T-helper 2 cell treated with Interferon-gamma antibody and Interleukin-4, amounts not matched to agents 5 μg/mL and 100 μg/mL, for 36 hours (primary cell): ENCODE results near the gene CUX1.
A peak's percentile ranks its signal among the peaks of the same experiment; 100 is the strongest.
"Not testable (repeated sequence)": the region's sequence is repeated elsewhere in the genome, so short reads cannot be mapped to it uniquely, and the experiment has no call there.

Source experiments
- DNase-seq: peaks from one replicate; pipeline ENCODE4 v3.0.0; 2021; ENCODE audit warnings: low spot score
- H3K27ac Mint-ChIP-seq: one replicate; pipeline ENCODE4 v1.8.0; 2021; ENCODE audit warnings: mild to moderate bottlenecking, mixed read lengths
- H3K27me3 Mint-ChIP-seq: one replicate; pipeline ENCODE4 v1.8.0; 2021; ENCODE audit warnings: low read depth, mixed read lengths
- H3K36me3 Mint-ChIP-seq: one replicate; pipeline ENCODE4 v1.8.0; 2021; ENCODE audit warnings: low read depth, mixed read lengths
- H3K4me1 Mint-ChIP-seq: one replicate; pipeline ENCODE4 v1.8.0; 2021; ENCODE audit warnings: low read depth, mixed read lengths
- H3K4me3 Mint-ChIP-seq: one replicate; pipeline ENCODE4 v1.8.0; 2022; ENCODE audit warnings: mild to moderate bottlenecking, moderate library complexity, mixed read lengths
- H3K9me3 Mint-ChIP-seq: one replicate; pipeline ENCODE4 v1.8.0; 2021; ENCODE audit warnings: mixed read lengths

CUX1 gene

GRCh38 chr7:102012112-102012830 is 194.8 kb downstream of the CUX1 start:
- not testable (repeated sequence) for H3K9me3 Mint-ChIP-seq, H3K36me3 Mint-ChIP-seq, H3K4me1 Mint-ChIP-seq, DNase-seq, H3K4me3 Mint-ChIP-seq, H3K27ac Mint-ChIP-seq, H3K27me3 Mint-ChIP-seq

DNA sequence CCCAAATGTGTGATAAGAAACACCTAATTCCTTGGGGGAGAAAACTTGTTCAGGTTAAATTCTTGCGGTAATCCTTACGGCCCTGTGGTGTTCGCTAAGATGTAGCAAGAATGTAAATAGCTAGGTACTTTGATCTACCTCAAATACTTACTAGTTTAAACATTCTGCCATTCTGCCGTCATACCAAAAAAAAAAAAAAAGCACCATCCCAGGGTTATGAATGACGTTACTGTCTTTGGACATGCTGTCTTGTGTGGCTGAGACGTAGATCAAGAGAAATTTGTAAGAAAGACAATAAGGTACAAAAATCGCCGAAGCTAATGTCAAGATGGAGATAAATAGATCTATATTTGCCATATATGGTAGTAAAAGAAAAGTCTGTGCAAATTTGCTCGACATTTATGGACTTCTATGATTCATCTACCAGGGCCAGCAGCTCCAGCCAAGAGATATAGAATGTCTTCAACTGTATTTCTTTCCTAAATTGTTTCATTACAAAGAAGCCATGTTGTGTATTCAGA is 195.6 kb downstream of the CUX1 start:
- Mint-ChIP-seq H3K27me3 (no peaks in the 10 kb centered on the region), H3K4me3 (no peak overlapping the region), H3K27ac (no peak overlapping the region), H3K4me1 (no peaks in the 10 kb centered on the region), H3K9me3 (no peaks in the 10 kb centered on the region), H3K36me3 (no peaks in the 10 kb centered on the region)
- no peak for DNase-seq

DNA sequence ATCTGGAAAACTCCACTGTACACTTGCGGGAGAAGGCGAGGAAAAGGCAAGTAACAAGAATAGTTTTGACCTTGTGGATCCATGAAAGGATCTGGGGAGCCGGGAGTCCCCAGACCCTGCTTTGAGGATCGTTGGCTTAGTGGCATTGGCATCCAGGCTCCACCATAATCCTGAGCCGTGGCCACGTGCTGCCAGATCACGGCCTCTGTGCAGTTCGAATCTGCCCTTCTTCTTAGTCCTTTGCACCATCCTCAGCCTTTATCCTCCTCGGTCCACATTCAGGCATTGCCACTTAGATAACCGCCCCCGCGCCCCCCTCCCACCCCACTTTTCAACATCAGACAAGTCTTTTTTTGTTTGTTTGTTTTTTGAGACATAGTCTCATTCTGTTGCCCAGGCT is 201.4 kb downstream of the CUX1 start:
- DNase-seq = no peak
- Mint-ChIP-seq H3K4me3 (no peak overlapping the region), H3K36me3 (no peaks in the 10 kb centered on the region), H3K27me3 (no peaks in the 10 kb centered on the region), H3K9me3 (no peaks in the 10 kb centered on the region), H3K4me1 (peaks cover 4% of the 10 kb centered on the region), H3K27ac (no peak overlapping the region)

DNA sequence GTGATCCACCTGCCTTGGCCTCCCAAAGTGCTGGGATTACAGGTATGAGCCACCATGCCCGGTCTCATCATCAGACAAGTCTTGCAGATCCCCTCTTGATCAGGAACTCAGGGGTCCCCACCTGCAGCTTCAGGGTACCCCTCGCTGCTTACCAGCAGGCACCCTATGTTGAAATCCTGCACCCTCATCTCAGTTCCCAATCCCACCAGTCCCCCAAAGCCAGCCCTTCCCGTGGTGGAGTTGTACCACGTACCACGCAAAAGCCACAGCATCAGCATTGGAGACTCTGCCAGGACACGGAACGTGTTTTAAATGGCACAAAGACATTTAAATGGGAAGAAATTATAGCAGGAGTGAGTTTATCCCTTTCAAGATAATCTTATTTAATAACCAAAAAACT is 202.0 kb downstream of the CUX1 start:
- Mint-ChIP-seq H3K4me1 (peaks cover 4% of the 10 kb centered on the region), H3K27me3 (no peaks in the 10 kb centered on the region), H3K4me3 (no peak overlapping the region), H3K9me3 (no peaks in the 10 kb centered on the region), H3K27ac (no peak overlapping the region), H3K36me3 (no peaks in the 10 kb centered on the region)
- no peak for DNase-seq

- Mint-ChIP-seq H3K27ac (no peak overlapping the region), H3K4me3 (no peak overlapping the region), H3K36me3 (no peaks in the 10 kb centered on the region), H3K9me3 (no peaks in the 10 kb centered on the region), H3K27me3 (no peaks in the 10 kb centered on the region), H3K4me1 (peaks cover 7% of the 10 kb centered on the region)
- DNase-seq = no peak
Observed at GRCh38 chr7:102021841-102022618, 204.6 kb downstream of the CUX1 start.

DNA sequence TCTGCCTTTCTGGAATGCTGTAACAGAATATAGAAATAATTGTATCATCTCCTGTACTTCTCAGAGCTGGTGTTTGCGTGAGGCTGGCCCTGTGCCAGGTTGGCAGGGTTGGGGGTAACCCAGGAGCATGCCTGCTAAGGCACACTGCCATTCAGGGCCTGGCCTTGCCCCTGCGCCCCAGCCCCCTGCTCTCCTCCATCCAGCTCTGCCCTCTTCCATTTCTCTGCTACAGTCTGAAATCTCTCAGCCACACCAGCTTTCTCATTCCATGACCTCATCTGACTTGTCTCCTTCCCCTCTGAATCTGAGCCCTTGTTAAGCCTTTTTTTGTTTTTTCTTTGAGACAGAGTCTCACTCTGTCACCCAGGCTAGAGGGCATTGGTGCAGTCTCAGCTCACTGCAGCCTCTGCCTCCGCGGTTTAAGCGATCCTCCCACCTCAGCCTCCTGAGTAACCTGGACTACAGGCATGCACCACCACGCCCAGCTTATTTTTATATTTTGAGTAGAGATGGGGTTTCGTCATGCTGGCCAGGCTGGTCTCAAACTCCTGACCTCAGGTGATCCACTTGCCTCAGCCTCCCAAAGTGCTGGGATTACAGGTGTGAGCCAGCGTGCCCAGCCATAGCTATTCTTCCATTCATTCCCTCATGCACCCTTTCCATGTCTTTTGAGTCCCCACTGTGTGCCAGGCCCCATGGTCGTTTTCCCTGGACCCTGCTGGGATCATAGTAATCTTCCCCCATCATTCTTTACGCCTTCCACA is 206.8 kb downstream of the CUX1 start:
- DNase-seq = no peak
- H3K27me3 Mint-ChIP-seq = no peaks in the 10 kb centered on the region
- H3K27ac Mint-ChIP-seq = peak overlapping the region; percentile 3
- no peak overlapping the region for H3K4me3 Mint-ChIP-seq
- peaks cover 13% of the 10 kb centered on the region for H3K4me1 Mint-ChIP-seq
- no peaks in the 10 kb centered on the region for H3K9me3 Mint-ChIP-seq
- peaks cover 7% of the 10 kb centered on the region for H3K36me3 Mint-ChIP-seq

- no peak for DNase-seq
- peaks cover 13% of the 10 kb centered on the region for H3K4me1 Mint-ChIP-seq
- H3K36me3 Mint-ChIP-seq = peaks cover 9% of the 10 kb centered on the region
- no peaks in the 10 kb centered on the region for H3K9me3 Mint-ChIP-seq
- no peak overlapping the region for H3K27ac Mint-ChIP-seq
- no peaks in the 10 kb centered on the region for H3K27me3 Mint-ChIP-seq
- H3K4me3 Mint-ChIP-seq = no peak overlapping the region
Observed at GRCh38 chr7:102024769-102025391, 207.5 kb downstream of the CUX1 start.

DNA sequence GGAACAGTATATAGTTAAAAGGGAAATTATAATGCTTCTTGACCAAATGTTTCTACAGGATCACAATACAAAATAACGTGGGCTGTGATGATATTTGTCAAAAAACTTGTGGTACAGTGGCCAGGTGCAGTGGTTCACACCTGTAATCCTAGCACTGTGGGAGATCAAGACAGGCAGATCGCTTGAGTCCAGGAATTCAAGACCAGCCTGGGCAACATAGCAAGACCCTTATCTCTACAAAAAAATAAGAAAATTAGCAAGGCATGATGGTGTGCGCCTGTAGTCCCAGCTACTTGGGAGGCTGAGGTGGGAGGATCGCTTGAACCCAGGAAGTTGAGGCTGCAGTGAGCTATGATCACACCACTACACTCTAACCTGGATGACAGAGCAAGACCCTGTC is 208.4 kb downstream of the CUX1 start:
- not testable (repeated sequence) for H3K27me3 Mint-ChIP-seq, H3K4me3 Mint-ChIP-seq, H3K36me3 Mint-ChIP-seq, H3K27ac Mint-ChIP-seq, H3K9me3 Mint-ChIP-seq, DNase-seq
- peaks cover 13% of the 10 kb centered on the region for H3K4me1 Mint-ChIP-seq

DNA sequence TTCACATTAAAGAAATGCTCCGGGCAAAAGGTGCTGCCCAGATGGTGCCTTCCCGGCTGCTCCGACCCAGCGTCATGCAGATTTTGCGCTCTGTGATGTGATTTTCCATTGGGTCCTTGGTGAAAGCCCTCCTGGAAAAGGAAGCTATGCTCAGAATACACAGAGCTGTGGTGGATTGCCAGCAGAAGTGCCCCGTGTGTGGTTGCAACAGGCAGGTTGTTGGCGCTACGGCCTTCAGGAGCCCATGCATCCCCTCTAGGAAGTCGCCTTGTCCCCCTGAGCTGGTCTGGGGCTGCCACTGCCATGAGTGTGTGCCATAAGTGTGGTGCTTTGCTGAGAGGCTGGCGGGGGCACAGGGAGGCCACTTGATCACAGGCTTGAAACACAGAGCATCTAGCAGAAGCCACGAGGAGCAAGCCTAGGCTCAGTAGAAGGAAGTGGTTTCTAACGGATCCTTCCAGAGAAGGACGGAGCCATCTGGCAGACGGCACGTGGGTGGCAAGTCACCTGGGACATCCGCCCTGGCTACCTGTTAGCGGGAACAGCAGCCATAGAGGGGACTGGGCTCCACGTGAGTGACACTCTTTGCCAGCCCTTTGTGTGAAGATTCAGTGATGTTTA is 210.9 kb downstream of the CUX1 start:
- Mint-ChIP-seq H3K4me1 (peaks cover 13% of the 10 kb centered on the region), H3K36me3 (peaks cover 9% of the 10 kb centered on the region), H3K4me3 (no peak overlapping the region), H3K27ac (peak overlapping the region; percentile 74), H3K27me3 (no peaks in the 10 kb centered on the region), H3K9me3 (no peaks in the 10 kb centered on the region)
- DNase-seq = no peak

DNA sequence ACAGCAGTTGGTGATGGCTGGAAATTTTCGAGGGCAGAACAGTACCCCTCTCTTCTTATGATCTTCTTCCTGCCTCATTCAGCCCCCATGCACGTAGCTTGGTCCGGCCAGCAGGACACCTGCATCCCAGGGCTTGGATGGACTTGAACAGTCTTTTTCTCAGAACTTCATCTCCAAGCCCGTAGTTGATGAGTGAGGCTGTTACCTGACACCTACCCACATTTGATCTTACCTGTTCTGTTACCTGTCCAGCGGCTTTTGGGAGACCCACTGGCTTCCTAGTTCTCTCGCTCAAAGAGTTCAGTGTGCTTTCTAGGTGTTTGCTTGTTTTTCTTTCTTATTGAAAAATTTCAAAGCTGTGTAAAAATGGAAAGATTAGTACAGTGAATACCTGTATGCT is 212.2 kb downstream of the CUX1 start:
- peaks cover 9% of the 10 kb centered on the region for H3K36me3 Mint-ChIP-seq
- H3K9me3 Mint-ChIP-seq = no peaks in the 10 kb centered on the region
- no peaks in the 10 kb centered on the region for H3K27me3 Mint-ChIP-seq
- DNase-seq = no peak
- no peak overlapping the region for H3K4me3 Mint-ChIP-seq
- H3K4me1 Mint-ChIP-seq = peaks cover 8% of the 10 kb centered on the region
- H3K27ac Mint-ChIP-seq = no peak overlapping the region

GRCh38 chr7:102030696-102031095 is 213.3 kb downstream of the CUX1 start:
- Mint-ChIP-seq H3K27me3 (no peaks in the 10 kb centered on the region), H3K4me1 (peaks cover 6% of the 10 kb centered on the region), H3K27ac (no peak overlapping the region), H3K9me3 (no peaks in the 10 kb centered on the region), H3K4me3 (no peak overlapping the region), H3K36me3 (peaks cover 9% of the 10 kb centered on the region)
- no peak for DNase-seq

DNA sequence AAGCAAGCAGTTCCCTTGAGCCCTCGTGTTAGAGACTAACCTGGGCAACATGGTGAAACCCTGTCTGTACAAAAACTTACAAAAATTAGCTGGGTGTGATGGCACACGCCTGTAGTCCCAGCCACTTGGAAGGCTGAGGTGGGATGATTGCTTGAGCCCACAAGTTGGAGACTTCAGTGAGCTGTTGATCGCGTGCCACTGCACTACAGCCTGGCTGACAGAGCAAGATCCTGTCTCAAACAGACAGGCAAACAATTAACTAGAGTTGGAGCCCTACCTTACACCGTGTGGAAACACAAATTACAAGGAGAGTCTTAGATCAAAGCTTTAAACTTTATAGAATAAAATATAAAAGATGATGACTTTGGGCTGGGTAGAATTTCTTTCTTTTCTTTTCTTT is 219.5 kb downstream of the CUX1 start:
- H3K27ac Mint-ChIP-seq = no peak overlapping the region
- no peaks in the 10 kb centered on the region for H3K36me3 Mint-ChIP-seq
- no peaks in the 10 kb centered on the region for H3K27me3 Mint-ChIP-seq
- H3K9me3 Mint-ChIP-seq = no peaks in the 10 kb centered on the region
- H3K4me1 Mint-ChIP-seq = no peaks in the 10 kb centered on the region
- no peak for DNase-seq
- no peak overlapping the region for H3K4me3 Mint-ChIP-seq

DNA sequence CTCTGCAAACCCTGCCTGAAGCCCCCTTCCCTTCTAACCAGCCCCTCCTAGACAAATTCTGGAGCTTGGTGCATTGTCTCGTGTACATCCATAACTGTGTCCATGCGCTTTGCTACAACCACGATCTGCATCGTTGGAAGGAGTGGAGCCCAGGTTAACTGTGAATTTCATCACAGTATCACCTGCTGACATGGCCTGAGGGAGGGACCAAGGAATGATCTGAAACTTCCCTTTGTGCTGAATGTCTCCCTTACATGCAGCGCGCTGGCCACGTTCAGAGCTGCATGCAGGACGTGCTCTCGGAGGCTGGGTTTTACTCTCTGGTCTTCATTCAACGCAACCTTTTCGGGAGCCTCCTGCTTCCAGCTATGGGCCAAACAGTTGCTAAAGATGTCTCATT is 222.3 kb downstream of the CUX1 start:
- no peaks in the 10 kb centered on the region for H3K4me1 Mint-ChIP-seq
- H3K9me3 Mint-ChIP-seq = no peaks in the 10 kb centered on the region

More for the DNA sequence above, 222.3 kb downstream of the CUX1 start:
- Mint-ChIP-seq H3K4me3 (no peak overlapping the region), H3K27me3 (no peaks in the 10 kb centered on the region), H3K27ac (no peak overlapping the region), H3K36me3 (no peaks in the 10 kb centered on the region)
- DNase-seq = no peak
